ENCODE measurements around the gene ANKRD60. TPM values are rescaled to one million over a fixed set of nuclear protein-coding genes. Genes with fewer than 3 reads are reported as not detected.

ANKRD60 gene
- polyA plus RNA-seq, 1 experiment: not detected

DNA sequence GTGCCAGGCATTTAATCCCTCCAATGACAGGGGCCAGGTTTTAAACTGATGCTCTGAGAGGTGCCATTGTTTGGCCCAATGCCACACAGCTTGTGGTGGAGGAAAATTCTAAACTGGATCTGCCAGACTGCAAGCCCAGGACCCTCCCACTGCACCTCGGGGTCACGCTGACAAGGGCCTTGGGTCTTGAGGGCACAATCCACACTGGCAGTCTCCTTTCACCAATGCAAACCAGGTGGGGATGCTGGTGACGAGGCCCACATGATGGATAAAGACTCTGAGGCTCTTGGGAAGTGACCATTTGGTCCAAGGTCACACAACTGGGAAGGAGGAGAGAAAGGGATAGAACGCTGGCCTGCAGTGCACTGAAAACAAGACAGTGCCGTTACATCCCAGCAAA, 14.7 kb downstream of the ANKRD60 start:
- ChIA-PET POLR2A (no interaction called here), CTCF (interaction anchor here (0.8 to 1.0 kb wide), 2 partner anchors 250 to 617 kb away, joined by 3 to 4 read pairs; no protein-coding TSS in a partner anchor)
- Histone ChIP-seq H3K4me3 (ENCODE audit: low read depth, low read length) (no peak overlapping the region), H3K27me3 (ENCODE audit: control insufficient read depth, insufficient read depth, low read length) (peaks cover 33% of the 10 kb centered on the region), H3K27ac (ENCODE audit: low read depth, low read length) (no peak overlapping the region), H3K9me3 (ENCODE audit: control insufficient read depth, insufficient read depth, low read length) (peaks cover 4% of the 10 kb centered on the region)
- DNase-seq (ENCODE audit: low read depth, low spot score): no peak
- TF ChIP-seq, protein P1, sequence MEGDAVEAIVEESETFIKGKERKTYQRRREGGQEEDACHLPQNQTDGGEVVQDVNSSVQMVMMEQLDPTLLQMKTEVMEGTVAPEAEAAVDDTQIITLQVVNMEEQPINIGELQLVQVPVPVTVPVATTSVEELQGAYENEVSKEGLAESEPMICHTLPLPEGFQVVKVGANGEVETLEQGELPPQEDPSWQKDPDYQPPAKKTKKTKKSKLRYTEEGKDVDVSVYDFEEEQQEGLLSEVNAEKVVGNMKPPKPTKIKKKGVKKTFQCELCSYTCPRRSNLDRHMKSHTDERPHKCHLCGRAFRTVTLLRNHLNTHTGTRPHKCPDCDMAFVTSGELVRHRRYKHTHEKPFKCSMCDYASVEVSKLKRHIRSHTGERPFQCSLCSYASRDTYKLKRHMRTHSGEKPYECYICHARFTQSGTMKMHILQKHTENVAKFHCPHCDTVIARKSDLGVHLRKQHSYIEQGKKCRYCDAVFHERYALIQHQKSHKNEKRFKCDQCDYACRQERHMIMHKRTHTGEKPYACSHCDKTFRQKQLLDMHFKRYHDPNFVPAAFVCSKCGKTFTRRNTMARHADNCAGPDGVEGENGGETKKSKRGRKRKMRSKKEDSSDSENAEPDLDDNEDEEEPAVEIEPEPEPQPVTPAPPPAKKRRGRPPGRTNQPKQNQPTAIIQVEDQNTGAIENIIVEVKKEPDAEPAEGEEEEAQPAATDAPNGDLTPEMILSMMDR (IDR thresholded peaks at IDR 0.05; ENCODE audit: low read depth, low read length): no peak

DNA sequence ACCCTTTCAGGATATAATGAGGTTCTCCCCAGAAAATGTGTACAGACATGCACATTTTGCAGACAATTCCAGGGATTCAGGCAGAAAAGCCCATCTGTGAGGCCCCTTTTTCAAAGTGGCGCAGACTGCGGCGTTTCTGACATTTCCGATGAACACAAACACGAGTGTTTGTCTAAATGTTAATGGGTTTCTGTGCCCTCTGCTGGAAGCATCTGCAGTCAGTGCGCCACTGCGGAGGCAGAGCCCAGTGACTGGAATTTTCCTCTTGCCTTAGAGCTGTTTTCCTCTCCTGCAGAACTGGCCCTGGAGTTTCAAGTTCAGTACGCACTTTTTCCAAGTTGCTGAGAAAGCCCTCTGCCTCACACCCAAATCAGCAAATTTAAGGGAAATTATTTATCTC, 15.3 kb downstream of the ANKRD60 start:
- CTCF ChIA-PET: interaction anchor here (0.6 to 1.0 kb wide), 4 partner anchors 8 to 680 kb away, joined by 3 to 4 read pairs (median 3); no protein-coding TSS in a partner anchor
- no peak overlapping the region for H3K27ac ChIP-seq (ENCODE audit: low read depth, low read length)
- DNase-seq (ENCODE audit: low read depth, low spot score): no peak

DNA sequence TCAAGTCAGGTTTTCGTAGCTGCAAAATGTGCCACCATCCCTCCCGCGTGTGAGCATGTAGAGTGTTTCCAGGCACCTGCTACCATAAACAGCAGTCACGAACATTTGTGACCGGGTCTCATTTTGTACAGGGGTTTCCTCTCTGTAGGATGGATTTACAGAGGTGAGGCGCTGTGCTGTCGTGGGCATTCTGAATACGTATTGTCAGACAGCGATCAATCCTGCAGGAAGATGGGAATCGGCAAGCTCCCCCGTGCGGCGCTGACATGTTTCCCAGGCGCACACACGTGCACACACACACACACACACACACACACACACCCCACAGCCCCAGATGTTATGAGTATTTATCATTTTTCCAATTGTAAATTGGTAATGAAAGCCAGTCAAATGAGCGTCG, 15.8 kb downstream of the ANKRD60 start:
- TF ChIP-seq, protein P1 (IDR thresholded peaks at IDR 0.05; ENCODE audit: low read depth, low read length): no peak
- no peak for DNase-seq (ENCODE audit: low read depth, low spot score)
- ChIA-PET POLR2A (no interaction called here), CTCF (interaction anchor here (0.6 to 1.9 kb wide), 4 partner anchors 9 to 679 kb away, joined by 3 to 7 read pairs (median 3); no protein-coding TSS in a partner anchor)
- no peak overlapping the region for H3K4me3 ChIP-seq (ENCODE audit: low read depth, low read length)
- H3K27ac ChIP-seq (ENCODE audit: low read depth, low read length): no peak overlapping the region
- no peaks in the 10 kb centered on the region; the same call in 1 of the 2 replicates for H3K9me3 ChIP-seq (ENCODE audit: control insufficient read depth, insufficient read depth, low read length)
- peaks cover 23% of the 10 kb centered on the region for H3K27me3 ChIP-seq (ENCODE audit: control insufficient read depth, insufficient read depth, low read length)

More for the DNA sequence above, 15.3 kb downstream of the ANKRD60 start:
- peaks cover 27% of the 10 kb centered on the region for H3K27me3 ChIP-seq (ENCODE audit: control insufficient read depth, insufficient read depth, low read length)
- POLR2A ChIA-PET: no interaction called here
- TF ChIP-seq, protein P1 (IDR thresholded peaks at IDR 0.05; ENCODE audit: low read depth, low read length): peak; percentile 20; the same call in 1 of the 2 replicates
- H3K9me3 ChIP-seq (ENCODE audit: control insufficient read depth, insufficient read depth, low read length): no peaks in the 10 kb centered on the region; the same call in 1 of the 2 replicates
- H3K4me3 ChIP-seq (ENCODE audit: low read depth, low read length): no peak overlapping the region

DNA sequence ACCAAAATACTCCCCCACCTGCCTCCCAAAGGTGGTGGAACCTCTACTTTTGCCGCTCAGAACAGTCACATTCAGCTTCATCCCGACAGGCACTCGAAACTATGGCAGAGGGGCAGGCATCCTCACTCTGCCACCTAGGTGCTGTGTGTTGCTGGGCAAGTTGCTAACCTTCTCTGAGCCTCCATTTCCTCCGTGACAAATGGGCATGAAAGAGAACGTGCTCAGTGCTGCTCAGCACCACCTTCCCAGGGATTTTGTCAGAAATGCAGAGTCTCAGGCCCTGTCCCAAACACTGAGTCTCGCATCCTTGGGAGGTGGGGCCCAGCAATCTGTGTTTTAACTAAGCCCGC, 18.1 kb downstream of the ANKRD60 start:
- CTCF ChIA-PET: interaction anchor here (0.7 to 6.7 kb wide), 15 partner anchors 8 to 831 kb away, joined by 3 to 66 read pairs (median 4); no protein-coding TSS in a partner anchor
- Histone ChIP-seq H3K4me3 (ENCODE audit: low read depth, low read length) (no peak overlapping the region), H3K9me3 (ENCODE audit: control insufficient read depth, insufficient read depth, low read length) (no peaks in the 10 kb centered on the region; the same call in 1 of the 2 replicates), H3K27me3 (ENCODE audit: control insufficient read depth, insufficient read depth, low read length) (peaks cover 7% of the 10 kb centered on the region), H3K27ac (ENCODE audit: low read depth, low read length) (no peak overlapping the region)
- TF ChIP-seq, protein P1 (IDR thresholded peaks at IDR 0.05; ENCODE audit: low read depth, low read length): no peak
- DNase-seq (ENCODE audit: low read depth, low spot score): no peak
- POLR2A ChIA-PET: no interaction called here

DNA sequence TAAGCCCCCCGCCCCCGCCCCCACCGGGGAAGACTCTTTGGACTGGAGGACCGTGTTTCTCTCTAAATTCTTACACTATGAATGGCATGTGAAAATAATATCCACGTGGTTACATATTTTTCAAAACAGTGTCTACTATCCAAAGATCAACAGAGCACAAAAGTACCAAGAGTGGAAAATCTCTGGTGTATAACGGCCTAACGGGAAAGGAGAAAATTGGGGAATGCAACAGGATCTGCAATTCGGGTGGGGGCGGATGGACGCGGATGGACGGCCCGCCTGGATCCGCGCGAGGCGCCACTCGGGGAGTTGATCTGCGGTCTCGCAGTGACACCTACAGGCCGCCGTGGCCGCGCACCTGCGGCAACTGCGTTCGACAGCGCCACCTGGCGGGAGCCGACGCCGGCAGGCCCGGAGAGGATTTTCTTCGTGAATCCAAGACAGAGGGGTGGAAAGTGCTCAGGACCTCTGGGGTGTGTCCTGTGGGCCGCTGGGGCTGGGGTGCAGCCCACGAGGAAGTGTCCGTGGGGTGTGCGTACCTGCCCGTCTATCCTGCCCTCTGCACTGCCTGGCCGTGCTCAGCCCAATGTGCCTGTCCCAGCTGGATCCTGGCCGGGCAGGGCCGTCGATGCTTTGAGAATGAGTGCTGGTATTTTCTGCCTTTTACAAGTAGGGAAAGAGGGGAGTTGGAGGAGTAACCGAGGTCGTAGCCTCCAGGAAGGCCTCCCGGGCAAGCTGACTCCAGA, 18.6 kb downstream of the ANKRD60 start:
- Histone ChIP-seq H3K9me3 (ENCODE audit: control insufficient read depth, insufficient read depth, low read length) (no peaks in the 10 kb centered on the region; the same call in 1 of the 2 replicates), H3K27ac (ENCODE audit: low read depth, low read length) (no peak overlapping the region), H3K27me3 (ENCODE audit: control insufficient read depth, insufficient read depth, low read length) (peaks cover 7% of the 10 kb centered on the region), H3K4me3 (ENCODE audit: low read depth, low read length) (no peak overlapping the region)
- ChIA-PET POLR2A (no interaction called here), CTCF (interaction anchor here (0.6 to 6.7 kb wide), 28 partner anchors 9 to 830 kb away, joined by 3 to 66 read pairs (median 4); no protein-coding TSS in a partner anchor)
- peak; percentile 48 for DNase-seq (ENCODE audit: low read depth, low spot score)
- TF ChIP-seq, protein P1 (IDR thresholded peaks at IDR 0.05; ENCODE audit: low read depth, low read length): peak; percentile 100
